Measurements from ENCODE around the gene MAP3K13.
"Not testable (repeated sequence)": the region's sequence is repeated elsewhere in the genome, so short reads cannot be mapped to it uniquely, and the experiment has no call there.

Gene MAP3K13

DNA sequence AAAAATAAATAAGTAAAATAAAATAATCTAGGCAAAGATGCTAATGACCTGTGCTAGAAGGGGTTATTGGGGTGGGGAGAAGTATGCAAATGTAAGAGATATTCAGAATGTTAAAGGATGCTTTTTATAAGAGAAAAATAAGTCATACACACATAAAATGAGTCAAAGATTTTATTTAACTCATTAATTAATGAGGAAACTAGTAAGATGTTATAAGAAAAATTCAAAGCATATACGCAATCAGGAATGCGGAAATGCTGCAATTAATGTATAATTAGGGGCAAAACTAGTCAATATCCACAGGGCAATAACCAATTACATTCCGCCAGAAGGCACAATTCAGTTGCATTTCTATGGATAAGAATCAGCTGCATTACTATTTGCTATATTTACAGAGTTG is 30.1 kb downstream of the MAP3K13 start:
- no peak for DNase-seq (ENCODE audit: low read depth in 1 of 2, low spot score in 1 of 2)

DNA sequence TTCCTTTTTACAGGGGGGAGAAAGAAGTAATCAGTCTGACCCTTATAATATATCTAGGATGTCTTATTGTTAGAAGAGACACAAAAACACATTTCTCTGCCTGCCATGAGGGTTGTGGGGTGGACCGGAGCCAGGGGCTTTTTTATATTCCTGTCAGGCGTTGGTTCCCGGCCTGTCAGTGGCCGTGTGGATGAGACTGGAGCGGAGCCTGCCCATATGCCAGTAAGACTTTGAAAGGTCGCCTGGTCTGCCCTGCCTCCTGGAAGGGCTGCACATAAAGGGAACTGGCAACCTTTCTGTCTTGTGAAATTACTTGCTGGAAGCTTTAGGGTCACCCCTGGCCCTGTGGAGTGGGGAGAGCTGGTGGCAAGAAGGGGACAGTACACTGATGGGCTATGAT is 34.7 kb downstream of the MAP3K13 start:
- no peak for DNase-seq (ENCODE audit: low read depth in 1 of 2, low spot score in 1 of 2)

DNA sequence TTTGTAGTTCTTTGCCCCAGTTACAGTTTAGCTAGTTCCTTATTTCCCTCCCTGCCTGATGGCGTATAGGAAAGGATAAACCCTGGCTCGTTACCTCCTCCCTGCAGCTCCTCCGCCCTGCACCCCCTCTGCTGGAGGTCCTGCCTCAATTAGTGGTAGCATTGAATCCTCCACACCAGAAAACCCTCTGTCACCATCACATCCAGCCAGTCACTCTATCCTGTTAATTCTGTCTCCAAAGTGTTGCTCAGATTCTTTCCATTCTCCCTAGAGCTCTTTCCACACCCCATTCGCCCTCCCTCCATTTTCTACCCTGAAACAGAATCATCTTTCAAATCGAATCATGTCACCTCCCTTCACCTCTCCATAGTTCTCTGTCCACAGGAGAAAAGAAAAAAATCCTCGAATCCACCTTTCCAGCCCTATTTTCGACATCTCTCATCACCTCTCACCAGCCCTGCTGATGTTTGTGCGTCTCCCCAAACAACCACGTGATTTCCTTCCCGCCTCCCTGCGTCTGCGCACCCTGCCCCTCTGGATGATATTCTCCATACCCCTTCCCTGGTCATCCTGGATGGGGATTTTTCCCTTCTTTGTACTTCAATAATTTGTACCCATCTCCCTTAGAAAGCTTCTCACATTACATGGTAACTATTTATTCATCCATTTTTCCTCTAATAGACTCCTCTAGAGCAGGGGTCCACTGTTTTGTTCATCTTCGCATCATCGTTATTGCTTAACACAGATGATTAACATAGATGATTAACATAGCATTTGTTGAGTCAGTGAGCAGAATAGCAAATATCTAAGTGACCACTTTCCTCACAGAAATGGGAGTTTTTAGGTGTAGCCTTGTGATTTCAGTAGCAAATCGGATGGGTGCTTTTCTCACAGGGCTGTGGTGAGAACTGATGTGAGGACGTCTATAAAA is 37.1 kb downstream of the MAP3K13 start:
- DNase-seq (ENCODE audit: low read depth in 1 of 2, low spot score in 1 of 2): no peak

DNA sequence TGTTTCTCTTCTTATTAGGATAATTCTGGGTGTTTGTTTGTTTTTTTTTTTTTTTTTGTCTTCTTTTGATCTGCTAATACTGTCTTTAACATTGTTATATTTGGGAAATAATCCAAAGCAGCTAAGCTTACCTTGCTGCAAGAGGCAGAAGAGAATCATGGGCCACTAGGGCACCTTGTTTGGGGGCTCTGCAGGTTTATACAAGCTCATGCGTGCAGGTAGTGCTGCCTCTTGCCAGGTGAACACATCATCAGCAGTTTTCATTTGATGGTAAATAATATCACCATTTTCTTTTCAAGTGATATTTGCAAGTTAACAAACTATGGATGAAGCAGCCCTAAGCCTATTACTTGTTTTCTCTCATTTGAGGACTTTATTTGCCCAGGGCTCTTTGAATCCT is 37.9 kb downstream of the MAP3K13 start:
- DNase-seq (ENCODE audit: low read depth in 1 of 2, low spot score in 1 of 2): no peak

DNA sequence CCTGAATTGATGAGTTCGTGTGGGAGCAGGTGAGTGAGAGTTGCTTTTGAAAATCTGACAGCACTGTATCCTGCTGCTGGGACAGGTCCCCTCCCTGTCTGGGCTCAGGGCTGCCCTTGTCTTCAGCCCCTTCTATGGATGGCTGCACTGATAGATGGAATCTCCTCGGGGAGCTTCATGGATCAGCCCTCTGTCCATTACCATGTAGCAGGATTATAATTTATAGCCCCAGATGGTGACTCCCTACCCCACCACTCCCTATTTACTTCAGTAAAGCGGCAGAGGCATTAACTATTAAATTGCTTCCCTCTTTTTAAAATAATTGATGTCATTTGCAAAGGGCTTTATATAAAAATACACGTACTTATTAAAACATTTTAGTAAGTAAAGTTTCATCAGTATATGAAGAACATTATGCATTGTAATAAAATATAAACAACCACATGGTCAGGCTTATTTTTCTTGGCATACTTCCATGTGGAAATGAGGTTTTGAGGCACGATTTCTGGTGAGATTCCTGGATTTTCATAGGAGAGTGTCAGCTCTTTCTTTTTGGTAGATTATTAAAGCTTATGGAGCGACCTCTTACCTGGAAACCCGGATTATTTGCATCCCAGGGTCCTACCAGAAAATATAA is 38.5 kb downstream of the MAP3K13 start:
- no peak for DNase-seq (ENCODE audit: low read depth in 1 of 2, low spot score in 1 of 2)

DNA sequence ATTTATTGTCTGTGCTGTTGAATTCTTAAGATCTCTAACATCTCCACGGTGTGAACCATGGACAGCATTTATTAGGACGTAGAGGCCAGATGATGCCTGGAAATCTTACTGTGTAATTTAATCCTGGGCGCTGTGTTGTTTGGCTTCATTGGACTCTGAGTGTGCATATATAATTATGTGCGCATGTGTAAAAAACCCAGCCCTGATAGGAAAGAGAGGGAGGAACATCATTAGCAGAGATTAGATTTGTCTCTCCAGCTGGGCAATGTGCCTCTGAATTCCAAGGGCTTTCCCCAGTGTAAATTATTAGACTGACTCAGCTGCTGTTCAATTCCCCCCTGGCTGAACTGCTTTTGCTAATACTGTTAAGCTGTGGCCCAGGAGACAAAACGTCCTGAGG is 39.6 kb downstream of the MAP3K13 start:
- DNase-seq (ENCODE audit: low read depth in 1 of 2, low spot score in 1 of 2): no peak

DNA sequence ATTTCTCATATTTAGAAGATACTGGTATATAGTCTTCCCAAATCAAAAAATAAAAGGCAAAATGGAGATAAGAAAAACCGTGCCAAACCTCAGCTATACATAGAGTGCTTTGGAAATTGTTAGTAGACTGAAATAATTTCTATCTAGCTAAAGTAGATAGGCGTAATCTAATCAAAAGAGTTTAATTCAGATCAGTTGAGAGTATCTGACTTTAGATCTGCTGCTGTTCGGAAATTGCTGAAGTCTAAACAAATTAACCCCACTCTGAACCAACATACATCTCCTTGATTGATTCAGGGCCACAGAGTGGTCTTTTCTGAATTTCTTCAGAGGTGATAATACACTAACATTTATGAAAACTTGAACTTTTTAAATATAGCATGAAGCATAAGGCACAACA is 40.1 kb downstream of the MAP3K13 start:
- no peak for DNase-seq (ENCODE audit: low read depth in 1 of 2, low spot score in 1 of 2)

DNA sequence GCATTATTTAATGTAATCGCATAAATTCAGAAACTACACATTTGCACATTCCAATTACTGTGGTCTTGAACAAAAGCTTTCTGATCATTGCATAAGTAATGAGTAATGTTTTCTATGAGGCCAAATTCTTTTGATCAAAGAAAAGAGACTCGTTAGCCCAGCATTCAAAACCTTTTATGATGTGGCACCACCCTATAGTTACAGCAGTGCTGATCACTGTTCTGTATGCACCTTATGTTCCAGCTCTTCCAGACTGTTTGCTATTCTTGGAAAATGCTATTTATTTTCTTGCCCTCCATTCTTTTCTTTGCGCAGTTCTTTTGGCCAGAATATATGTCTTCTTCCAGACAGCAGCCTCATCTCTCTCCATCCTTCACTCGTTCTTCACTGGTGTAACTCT is 42.3 kb downstream of the MAP3K13 start:
- DNase-seq (ENCODE audit: low read depth in 1 of 2, low spot score in 1 of 2): no peak

DNA sequence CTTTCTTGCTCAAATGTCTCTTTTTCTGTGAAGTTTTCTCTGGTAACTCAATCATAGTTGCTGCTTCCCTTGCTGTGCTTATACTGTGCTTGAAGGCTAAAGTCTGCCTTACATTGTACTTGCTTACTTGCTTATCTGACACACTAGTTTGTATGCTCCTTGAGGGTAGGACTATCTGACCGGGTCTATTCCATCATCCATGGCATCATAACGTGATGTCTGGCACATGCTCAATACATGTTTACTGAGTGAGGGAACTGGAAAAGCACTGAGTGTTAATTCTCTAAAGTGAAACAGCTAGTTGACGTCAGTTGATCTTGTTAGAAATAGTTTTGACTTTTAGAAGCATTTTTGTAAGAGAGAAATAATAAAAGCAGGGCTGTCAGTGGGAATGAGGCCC is 42.7 kb downstream of the MAP3K13 start:
- no peak for DNase-seq (ENCODE audit: low read depth in 1 of 2, low spot score in 1 of 2)

DNA sequence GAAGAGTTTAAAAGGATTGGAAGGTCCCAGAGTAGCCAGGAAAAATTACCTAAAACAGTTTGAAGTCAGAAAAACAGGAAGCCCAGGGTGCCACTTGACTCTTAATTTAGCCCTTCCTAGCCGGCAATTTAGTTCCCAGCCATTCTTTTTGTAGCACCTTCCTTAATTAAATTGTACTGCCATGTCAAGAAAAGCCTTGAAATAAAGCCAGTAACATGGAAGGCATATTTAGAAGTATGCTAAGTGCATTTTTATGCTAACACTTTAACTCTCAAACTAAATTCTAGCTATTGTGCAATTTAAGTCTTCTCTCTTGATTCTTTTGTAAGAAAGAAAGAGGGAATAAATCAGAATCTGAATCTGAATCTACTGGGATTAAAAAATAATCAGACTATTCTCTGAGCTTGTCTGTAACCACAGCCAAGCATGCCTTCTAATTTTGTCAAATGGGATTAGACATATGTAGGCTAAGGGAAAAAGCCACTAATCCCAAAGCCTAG is 43.2 kb downstream of the MAP3K13 start:
- DNase-seq (ENCODE audit: low read depth in 1 of 2, low spot score in 1 of 2): no peak

DNA sequence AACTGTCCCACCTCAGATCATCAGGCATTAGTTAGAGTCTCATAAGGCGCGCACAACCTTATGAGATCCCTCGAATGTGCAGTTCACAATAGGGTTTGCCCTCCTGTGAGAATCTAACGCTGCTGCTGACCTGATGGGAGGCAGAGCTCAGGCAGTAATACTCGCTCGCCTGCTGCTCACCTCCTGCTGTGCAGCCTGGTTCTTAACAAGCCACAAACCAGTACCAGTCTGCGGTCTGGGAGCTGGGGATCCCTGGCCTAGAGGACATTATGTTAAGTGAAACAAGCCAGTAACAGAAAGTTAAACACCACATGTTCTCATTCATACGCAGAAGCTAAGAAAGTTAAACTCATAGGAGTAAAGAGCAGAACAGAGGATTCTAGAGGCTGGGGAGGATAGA is 47.0 kb downstream of the MAP3K13 start:
- DNase-seq (ENCODE audit: low read depth in 1 of 2, low spot score in 1 of 2): no peak

DNA sequence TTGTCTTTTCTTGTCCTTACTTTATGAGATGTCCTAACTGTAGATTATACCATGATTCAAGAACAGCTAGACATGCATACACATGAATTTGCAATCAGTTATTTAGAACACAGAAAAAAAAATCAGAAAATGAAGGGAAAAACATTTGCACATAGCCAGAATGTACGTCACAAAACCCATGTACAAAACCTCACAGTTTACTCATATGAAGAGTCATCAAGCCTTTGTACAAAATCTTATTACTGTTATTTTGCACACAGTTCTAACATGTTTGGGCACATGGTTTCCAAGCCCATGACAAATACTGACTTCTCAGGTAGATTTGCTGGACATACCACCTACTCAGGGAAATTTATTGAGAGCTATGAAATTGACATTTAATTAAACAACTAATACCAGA is 48.2 kb downstream of the MAP3K13 start:
- no peak for DNase-seq (ENCODE audit: low read depth in 1 of 2, low spot score in 1 of 2)

DNA sequence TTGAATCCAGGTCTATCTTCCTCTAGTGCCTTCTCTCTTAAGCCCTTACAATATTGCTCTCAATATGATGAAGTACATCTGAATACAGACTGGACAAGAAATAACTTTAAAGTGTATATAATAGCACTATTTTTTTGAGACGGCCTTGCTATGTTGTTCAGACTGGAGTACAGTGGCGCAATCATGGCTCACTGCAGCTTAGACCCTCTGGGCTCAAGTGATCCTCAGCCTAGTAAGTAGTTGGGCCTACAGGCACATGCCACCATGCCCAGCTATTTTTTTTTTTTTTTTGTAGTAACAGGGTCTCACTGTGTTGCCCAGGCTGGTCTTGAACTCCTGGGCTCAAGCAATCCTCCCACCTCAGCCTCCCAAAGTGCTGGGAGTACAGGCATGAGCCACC is 53.6 kb downstream of the MAP3K13 start:
- DNase-seq (ENCODE audit: low read depth in 1 of 2, low spot score in 1 of 2): no peak

DNA sequence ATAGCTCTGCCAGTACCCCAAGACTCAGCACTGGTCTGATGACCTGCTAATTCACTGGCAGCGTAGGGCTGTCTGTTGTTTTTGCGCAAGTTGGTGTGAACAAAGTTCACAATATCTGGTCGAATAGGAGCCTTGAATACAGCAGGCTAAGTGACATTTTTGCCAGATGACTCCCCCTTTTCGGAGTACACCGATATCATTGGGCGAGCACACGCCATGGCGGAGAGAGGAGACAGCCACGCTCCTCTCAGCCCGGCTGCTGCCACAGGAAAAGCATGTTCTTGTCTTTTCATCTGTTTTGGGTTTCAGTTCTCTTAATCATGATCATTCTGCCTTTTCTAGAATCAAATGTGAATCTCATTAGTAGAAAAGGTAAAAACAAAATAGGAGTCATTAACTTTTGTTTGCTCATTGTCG is 55.6 kb downstream of the MAP3K13 start:
- not testable (repeated sequence) for DNase-seq (ENCODE audit: low read depth in 1 of 2, low spot score in 1 of 2)

DNA sequence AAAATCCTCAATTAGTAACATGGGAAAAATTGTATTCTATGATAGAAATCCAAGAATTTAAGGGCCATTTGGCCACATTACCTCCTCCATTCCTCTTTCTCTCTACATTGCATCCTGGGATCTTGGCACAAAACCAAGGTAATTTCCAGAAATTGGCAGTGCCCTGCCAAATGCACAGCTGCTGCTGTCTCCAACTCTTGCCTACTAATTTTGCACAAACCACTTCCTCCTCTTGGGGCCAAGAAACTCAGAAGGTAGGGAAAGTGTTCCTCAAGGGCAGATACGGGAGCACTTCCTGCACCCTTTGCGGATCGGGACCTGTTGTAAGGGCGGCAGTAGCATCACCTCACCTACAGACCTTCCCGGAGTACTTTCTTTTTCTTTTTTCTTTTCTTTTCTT is 57.8 kb downstream of the MAP3K13 start:
- no peak for DNase-seq (ENCODE audit: low read depth in 1 of 2, low spot score in 1 of 2)

DNA sequence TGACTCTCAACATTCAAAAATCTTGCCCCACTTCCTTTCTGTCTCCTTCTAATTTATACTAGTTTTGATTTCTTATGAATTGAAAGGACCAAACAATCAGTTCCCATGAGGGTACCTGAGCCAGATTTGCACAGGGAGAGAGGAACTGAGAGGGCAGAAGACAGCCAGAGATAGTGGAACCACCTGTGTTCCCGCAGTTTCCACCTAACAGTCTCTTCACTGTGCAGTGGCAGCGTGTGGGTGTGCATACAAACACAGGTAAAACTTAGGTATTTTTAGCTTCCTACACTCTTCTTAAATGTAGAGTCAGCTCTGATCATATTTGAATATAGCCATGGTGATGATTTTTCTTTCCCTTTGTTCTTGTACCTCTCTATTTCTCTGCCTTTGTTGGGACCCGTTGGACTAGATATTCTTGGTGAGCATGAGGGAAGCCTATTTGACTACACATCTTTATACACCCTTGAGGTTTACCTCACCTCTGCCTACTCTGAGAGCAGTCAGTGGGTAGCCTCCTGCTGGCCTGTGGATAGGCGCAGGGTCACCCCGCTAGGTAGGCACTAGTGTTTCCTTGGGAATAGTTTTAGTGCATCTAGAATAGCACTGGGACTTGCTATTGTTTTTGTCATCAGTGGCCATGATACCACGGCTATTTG is 58.8 kb downstream of the MAP3K13 start:
- DNase-seq (ENCODE audit: low read depth in 1 of 2, low spot score in 1 of 2): no peak

DNA sequence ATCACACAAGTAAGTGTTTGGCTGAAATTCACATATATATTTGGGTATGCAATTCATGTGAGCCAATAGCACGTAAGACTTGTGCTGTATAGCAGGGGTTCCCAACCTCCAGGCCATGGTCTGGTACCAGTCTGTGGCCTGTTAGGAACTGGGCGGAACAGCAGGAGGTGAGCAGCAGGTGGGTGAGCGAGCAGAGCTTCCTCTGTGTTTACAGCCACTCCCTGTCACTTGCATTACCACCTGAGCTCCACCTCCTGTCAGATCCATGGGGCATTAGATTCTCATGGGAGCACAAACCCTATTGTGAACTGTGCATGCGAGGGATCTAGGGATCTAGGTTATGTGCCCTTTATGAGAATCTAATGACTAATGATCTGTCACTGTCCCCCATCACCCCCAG is 59.7 kb downstream of the MAP3K13 start:
- no peak for DNase-seq (ENCODE audit: low read depth in 1 of 2, low spot score in 1 of 2)

DNA sequence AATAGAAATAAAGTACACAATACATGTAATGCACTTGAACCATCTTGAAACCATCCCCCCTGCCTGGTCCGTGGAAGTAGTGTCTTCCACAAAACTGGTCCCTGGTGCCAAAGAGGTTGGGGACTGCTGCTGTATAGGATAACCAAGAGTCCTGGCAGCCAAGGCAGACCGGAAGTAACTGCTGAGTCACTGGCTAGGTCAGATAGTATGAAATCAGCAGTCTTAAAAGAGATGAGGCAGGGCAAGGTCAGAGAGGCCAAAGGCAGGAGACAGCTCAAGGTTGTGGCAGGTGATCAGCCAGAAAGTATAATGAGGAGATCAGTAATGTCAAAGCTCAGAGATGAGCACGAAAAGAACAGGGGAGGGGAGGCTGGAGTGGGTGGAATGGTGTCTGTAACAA is 60.2 kb downstream of the MAP3K13 start:
- DNase-seq (ENCODE audit: low read depth in 1 of 2, low spot score in 1 of 2): no peak

DNA sequence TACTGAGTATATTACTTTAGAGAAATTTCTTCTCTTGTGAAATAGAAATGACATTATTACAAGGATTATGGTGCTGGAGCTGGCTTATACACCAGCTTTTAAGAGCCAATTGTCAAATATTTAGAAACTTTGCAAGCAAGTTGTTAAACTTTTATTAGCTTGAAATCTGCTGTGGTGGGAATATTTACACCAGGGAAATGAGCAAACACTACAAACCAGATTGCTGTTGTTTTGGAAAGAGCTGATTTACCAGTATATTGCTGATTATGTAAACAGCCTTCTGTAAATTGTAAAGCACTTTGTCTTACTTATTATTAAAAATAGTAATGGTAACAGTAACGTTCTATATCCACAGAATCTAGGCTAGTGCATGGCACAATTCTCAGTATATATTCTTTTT is 61.5 kb downstream of the MAP3K13 start:
- DNase-seq (ENCODE audit: low read depth in 1 of 2, low spot score in 1 of 2): no peak

DNA sequence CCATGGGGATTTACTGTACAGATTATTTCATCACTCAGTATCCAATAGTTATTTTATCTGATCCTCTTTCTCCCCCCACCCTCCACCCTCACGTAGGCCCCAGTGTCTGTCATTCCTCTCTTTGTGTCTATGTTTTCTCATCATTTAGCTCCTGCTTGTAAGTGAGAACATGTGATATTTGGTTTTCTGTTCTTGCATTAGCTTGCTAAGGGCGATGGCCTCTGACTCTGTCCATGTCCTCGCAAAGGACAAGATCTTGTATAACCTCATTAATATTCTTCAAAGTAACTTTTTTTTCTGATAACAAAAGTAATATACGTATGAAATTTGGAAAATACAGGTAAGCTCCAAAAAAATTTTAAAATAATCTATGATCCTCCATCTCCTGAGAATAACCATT is 67.4 kb downstream of the MAP3K13 start:
- DNase-seq (ENCODE audit: low read depth in 1 of 2, low spot score in 1 of 2): no peak

DNA sequence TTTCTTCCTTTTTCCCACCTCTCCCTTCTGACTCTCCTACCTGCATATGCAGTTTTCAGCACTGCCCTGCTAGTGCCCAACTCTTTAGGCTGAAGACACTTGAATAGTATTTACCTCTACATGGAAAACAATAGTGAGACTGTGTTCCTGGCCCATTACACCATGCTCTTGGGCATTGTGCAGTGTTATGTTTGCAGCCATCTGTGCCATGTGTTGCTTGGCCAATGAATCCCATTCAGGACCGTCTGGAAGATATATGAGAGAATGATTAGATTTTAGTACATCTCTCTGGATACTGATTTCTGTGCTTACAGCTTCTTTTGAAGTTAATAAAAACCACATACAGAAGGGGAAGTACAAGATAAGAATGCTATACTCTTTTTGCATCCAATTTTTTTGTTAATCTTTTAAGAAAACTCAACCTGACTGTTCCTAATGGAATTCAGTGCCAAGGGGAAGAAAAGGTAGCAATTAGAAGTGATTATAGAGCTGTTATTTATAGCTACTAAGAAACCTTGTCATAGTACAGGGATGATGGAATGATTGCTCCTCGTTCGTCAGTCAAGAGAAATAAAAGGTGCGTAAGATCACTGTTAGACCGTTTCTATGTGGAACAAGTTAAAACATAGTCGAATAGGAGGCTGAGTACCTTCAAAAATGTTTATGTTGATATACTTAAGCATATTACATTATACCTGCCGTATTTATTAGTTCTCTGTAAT is 77.0 kb downstream of the MAP3K13 start:
- DNase-seq (ENCODE audit: low read depth in 1 of 2, low spot score in 1 of 2): no peak
